HEK293 (cell line): ENCODE data around the gene NR2C2.

ENCODE experiments used
- CTCF ChIA-PET: fragments of 350-600 bp; formaldehyde crosslinking; extraction: SDS; loops from one replicate; lab custom pipeline; 2021; ENCODE audit warnings: antibody characterized with exemption; lab: Yijun Ruan, JAX
- POLR2A ChIA-PET: fragments of 300-600 bp; formaldehyde crosslinking; extraction: SDS; loops from one replicate; lab custom pipeline; 2020; ENCODE audit warnings: antibody characterized with exemption, inconsistent platforms; lab: Yijun Ruan, JAX
- H3K27ac ChIP-seq: fragments of 200-500 bp; sonication (Bioruptor generic); 2 replicates; pipeline ENCODE4 v1.5.1; 2014; ENCODE audit warnings: low read depth, low read length, control low read depth, inconsistent platforms; ENCODE audit errors: extremely low read depth
- H3K36me3 ChIP-seq, 2 experiments: fragments of 200-500 bp in 1 of 2; sonication (Bioruptor generic) in 1 of 2; 1 replicate in 1 of 2; 2 replicates in 1 of 2; pipeline ENCODE4 v1.5.1; 2014 to 2017; ENCODE audit warnings: inconsistent platforms in 2 of 2, low read length in 2 of 2; ENCODE audit not compliant: control insufficient read depth in 2 of 2, insufficient read depth in 1 of 2
- H3K4me1 ChIP-seq: fragments of 200-500 bp; sonication (Bioruptor generic); 2 replicates; pipeline ENCODE4 v1.5.1; 2014; ENCODE audit warnings: mild to moderate bottlenecking, low read length, inconsistent platforms; ENCODE audit not compliant: control insufficient read depth, insufficient read depth
- H3K4me3 ChIP-seq: 2 replicates; pipeline ENCODE4 v1.5.1; 2011; ENCODE audit warnings: low read depth, mild to moderate bottlenecking, control low read depth, low read length, moderate library complexity
- H3K9me3 ChIP-seq: fragments of 200-500 bp; sonication (Bioruptor generic); 2 replicates; pipeline ENCODE4 v1.5.1; 2014; ENCODE audit warnings: low read depth, low read length, inconsistent platforms; ENCODE audit not compliant: control insufficient read depth, insufficient read depth
- BCL11B ChIP-seq: fragments of 450-650 bp; formaldehyde crosslinking; IDR thresholded peaks from 2 replicates; pipeline ENCODE4 v1.5.1; 2016; ENCODE audit warnings: low read depth, missing biosample characterization, missing genetic modification characterization
- HOXC10 ChIP-seq: sonication (generic); formaldehyde crosslinking; IDR thresholded peaks from 2 replicates; pipeline ENCODE4 v1.8.1; 2023; ENCODE audit warnings: mild to moderate bottlenecking, missing genetic modification reagents
- KLF1 ChIP-seq: fragments of 450-650 bp; formaldehyde crosslinking; IDR thresholded peaks from 2 replicates; pipeline ENCODE4 v1.5.1; 2016; ENCODE audit warnings: missing biosample characterization, missing genetic modification characterization
- PRDM1 ChIP-seq: fragments of 450-650 bp; formaldehyde crosslinking; IDR thresholded peaks from 2 replicates; pipeline ENCODE4; 2016; ENCODE audit warnings: missing biosample characterization, missing genetic modification characterization
- TRIM28 ChIP-seq: IDR thresholded peaks from 2 replicates; pipeline ENCODE4 v1.6.1; 2011; ENCODE audit warnings: low read length, control low read depth, borderline replicate concordance
- WT1 ChIP-seq: fragments of 450-650 bp; formaldehyde crosslinking; IDR thresholded peaks from 2 replicates; pipeline ENCODE4 v1.5.1; 2016; ENCODE audit warnings: missing biosample characterization, missing genetic modification characterization
- ZBTB10 ChIP-seq: fragments of 450-650 bp; formaldehyde crosslinking; IDR thresholded peaks from 2 replicates; pipeline ENCODE4 v1.5.1; 2016; ENCODE audit warnings: missing biosample characterization, missing genetic modification characterization
- ZBTB6 ChIP-seq: fragments of 450-650 bp; formaldehyde crosslinking; IDR thresholded peaks from 2 replicates; pipeline ENCODE4 v1.5.1; 2017; ENCODE audit warnings: missing biosample characterization, missing genetic modification characterization
- ZBTB7A ChIP-seq: fragments of 450-650 bp; formaldehyde crosslinking; IDR thresholded peaks from 2 replicates; pipeline ENCODE4 v1.5.1; 2016; ENCODE audit warnings: low read depth, missing biosample characterization, missing genetic modification characterization
- ZEB2 ChIP-seq: fragments of 450-650 bp; formaldehyde crosslinking; IDR thresholded peaks from 2 replicates; pipeline ENCODE4 v1.5.1; 2016; ENCODE audit warnings: missing biosample characterization, missing genetic modification characterization
- ZFHX2 ChIP-seq: fragments of 450-650 bp; formaldehyde crosslinking; conservative IDR thresholded peaks from 2 replicates; pipeline ENCODE4 v1.5.1; 2016; ENCODE audit warnings: missing biosample characterization, missing genetic modification characterization
- ZIC2 ChIP-seq: fragments of 450-650 bp; formaldehyde crosslinking; IDR thresholded peaks from 2 replicates; pipeline ENCODE4 v1.5.1; 2016; ENCODE audit warnings: missing biosample characterization, missing genetic modification characterization
- ZNF10 ChIP-seq: fragments of 450-650 bp; formaldehyde crosslinking; IDR thresholded peaks from 2 replicates; pipeline ENCODE4 v1.5.1; 2017; ENCODE audit warnings: missing biosample characterization, missing genetic modification characterization
- ZNF132 ChIP-seq: fragments of 450-650 bp; formaldehyde crosslinking; IDR thresholded peaks from 2 replicates; pipeline ENCODE4 v1.5.1; 2017; ENCODE audit warnings: missing biosample characterization, missing genetic modification characterization, borderline replicate concordance
- ZNF391 ChIP-seq: fragments of 450-650 bp; formaldehyde crosslinking; IDR thresholded peaks from 2 replicates; pipeline ENCODE4 v1.5.1; 2016; ENCODE audit warnings: low read depth, missing biosample characterization, missing genetic modification characterization, borderline replicate concordance
- ZNF423 ChIP-seq: fragments of 450-650 bp; formaldehyde crosslinking; IDR thresholded peaks from 2 replicates; pipeline ENCODE4 v1.5.1; 2016; ENCODE audit warnings: missing biosample characterization, missing genetic modification characterization
- ZNF514 ChIP-seq: fragments of 450-650 bp; formaldehyde crosslinking; IDR thresholded peaks from 2 replicates; pipeline ENCODE4 v1.5.1; 2016; ENCODE audit warnings: missing biosample characterization, missing genetic modification characterization
- ZNF529 ChIP-seq: fragments of 450-650 bp; formaldehyde crosslinking; IDR thresholded peaks from 2 replicates; pipeline ENCODE4 v1.5.1; 2017; ENCODE audit warnings: missing genetic modification characterization, missing biosample characterization; ENCODE audit not compliant: insufficient replicate concordance
- ZNF544 ChIP-seq: fragments of 450-650 bp; formaldehyde crosslinking; IDR thresholded peaks from 2 replicates; pipeline ENCODE4 v1.5.0; 2017; ENCODE audit warnings: missing biosample characterization, missing genetic modification characterization
- ZNF555 ChIP-seq: fragments of 450-650 bp; formaldehyde crosslinking; conservative IDR thresholded peaks from 2 replicates; pipeline ENCODE4 v1.5.1; 2017; ENCODE audit warnings: missing biosample characterization, mild to moderate bottlenecking, missing genetic modification characterization, inconsistent platforms
- ZNF664 ChIP-seq: fragments of 450-650 bp; formaldehyde crosslinking; IDR thresholded peaks from 2 replicates; pipeline ENCODE4 v1.5.1; 2016; ENCODE audit warnings: missing biosample characterization, missing genetic modification characterization
- TF ChIP-seq, protein P1 (sequence below): fragments of 450-650 bp; formaldehyde crosslinking; IDR thresholded peaks from 2 replicates; pipeline ENCODE4 v1.5.1; 2016; ENCODE audit warnings: missing biosample characterization, missing genetic modification characterization
- TF ChIP-seq, protein P2 (sequence below): fragments of 450-650 bp; formaldehyde crosslinking; IDR thresholded peaks from 2 replicates; pipeline ENCODE4 v1.5.1; 2017; ENCODE audit warnings: missing biosample characterization, missing genetic modification characterization
- TF ChIP-seq, protein P3 (sequence below): fragments of 450-650 bp; formaldehyde crosslinking; IDR thresholded peaks from 2 replicates; pipeline ENCODE4 v1.5.1; 2017; ENCODE audit warnings: missing biosample characterization, missing genetic modification characterization

Gene NR2C2

DNA sequence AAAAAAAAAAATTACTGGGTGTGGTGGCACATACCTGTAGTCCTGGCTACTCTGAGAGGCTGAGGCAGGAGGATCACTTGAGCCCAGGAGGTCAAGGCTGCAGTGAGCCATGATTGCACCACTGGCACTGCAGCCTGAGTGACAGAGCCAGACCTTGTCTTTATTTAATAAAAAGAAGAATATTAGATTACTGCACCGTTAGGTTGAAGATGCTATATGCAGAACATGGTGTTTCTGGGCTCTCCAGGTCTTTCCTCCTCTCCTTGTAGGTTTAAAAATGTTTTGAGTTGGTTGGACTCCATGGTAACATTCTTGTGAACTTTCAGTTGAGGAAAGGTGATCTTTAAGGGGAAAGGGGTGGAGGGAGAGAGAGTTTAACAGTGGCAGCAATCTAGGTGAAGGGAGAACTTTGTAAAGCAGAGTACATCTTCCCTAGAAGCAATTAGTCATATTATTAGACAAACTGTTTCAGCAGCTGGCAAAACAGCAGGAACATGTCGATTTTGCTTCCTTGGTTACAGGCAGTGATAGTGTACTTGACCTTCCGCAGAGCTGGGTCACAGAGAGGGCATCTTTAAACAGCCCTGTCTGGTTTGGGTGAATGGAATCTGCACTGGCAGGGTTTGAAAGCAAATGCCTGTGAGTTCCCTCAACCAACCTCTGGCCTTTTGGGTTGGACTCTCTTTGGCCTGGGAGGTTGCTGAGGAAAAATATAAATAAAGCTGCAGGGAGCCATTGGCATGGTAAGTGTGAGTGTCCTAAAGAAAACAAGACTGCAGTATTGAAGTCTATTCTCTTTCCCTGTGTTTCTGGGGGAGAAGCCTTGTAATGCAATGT, 42.8 kb downstream of the NR2C2 start:
- no peak overlapping the region for H3K4me3 ChIP-seq
- no peaks in the 10 kb centered on the region for H3K36me3 ChIP-seq
- H3K27ac ChIP-seq = no peak overlapping the region
- ChIA-PET CTCF (interaction anchor here (0.6 to 0.8 kb wide), 2 partner anchors 64 to 161 kb away, joined by 3 read pairs; no protein-coding TSS in a partner anchor), POLR2A (no interaction called here)
- TF ChIP-seq TRIM28 (no peak), ZNF10 (tag by site-specific recombination) (0 out of 2 replicates have a peak, but pooled peaks have one; percentile 36), ZIC2 (tag by site-specific recombination) (peak; percentile 49), PRDM1 (tag by site-specific recombination) (peak; percentile 97)
- TF ChIP-seq, protein P1, sequence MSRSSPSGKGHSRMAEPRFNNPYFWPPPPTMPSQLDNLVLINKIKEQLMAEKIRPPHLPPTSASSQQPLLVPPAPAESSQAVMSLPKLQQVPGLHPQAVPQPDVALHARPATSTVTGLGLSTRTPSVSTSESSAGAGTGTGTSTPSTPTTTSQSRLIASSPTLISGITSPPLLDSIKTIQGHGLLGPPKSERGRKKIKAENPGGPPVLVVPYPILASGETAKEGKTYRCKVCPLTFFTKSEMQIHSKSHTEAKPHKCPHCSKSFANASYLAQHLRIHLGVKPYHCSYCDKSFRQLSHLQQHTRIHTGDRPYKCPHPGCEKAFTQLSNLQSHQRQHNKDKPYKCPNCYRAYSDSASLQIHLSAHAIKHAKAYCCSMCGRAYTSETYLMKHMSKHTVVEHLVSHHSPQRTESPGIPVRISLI (tag by site-specific recombination) = peak; percentile 70; the same call in 1 of the 2 replicates
- H3K4me1 ChIP-seq = peaks cover 16% of the 10 kb centered on the region
- no peaks in the 10 kb centered on the region for H3K9me3 ChIP-seq

GRCh38 chr3:14990780-14991148, 43.4 kb downstream of the NR2C2 start:
- Histone ChIP-seq H3K36me3 (no peaks in the 10 kb centered on the region), H3K27ac (no peak overlapping the region), H3K9me3 (no peaks in the 10 kb centered on the region), H3K4me3 (no peak overlapping the region), H3K4me1 (peaks cover 16% of the 10 kb centered on the region)
- ChIA-PET POLR2A (no interaction called here), CTCF (interaction anchor here (0.6 to 0.8 kb wide), 2 partner anchors 65 to 162 kb away, joined by 3 read pairs; no protein-coding TSS in a partner anchor)
- TF ChIP-seq ZNF514 (tag by site-specific recombination) (no peak), ZNF529 (tag by site-specific recombination) (no peak), KLF1 (tag by site-specific recombination) (peak; percentile 37; the same call in 1 of the 2 replicates), ZNF132 (tag by site-specific recombination) (no peak), BCL11B (tag by site-specific recombination) (no peak), ZNF664 (peak; percentile 63; the same call in 1 of the 2 replicates), ZBTB10 (tag by site-specific recombination) (no peak), ZBTB6 (tag by site-specific recombination) (no peak), ZNF555 (tag by site-specific recombination) (no peak), ZFHX2 (no peak), HOXC10 (CRISPR knock-in tag) (no peak), ZNF423 (tag by site-specific recombination) (no peak), ZIC2 (tag by site-specific recombination) (no peak), ZNF391 (tag by site-specific recombination) (no peak), WT1 (tag by site-specific recombination) (0 out of 2 replicates have a peak, but pooled peaks have one; percentile 21), PRDM1 (tag by site-specific recombination) (no peak), ZNF544 (tag by site-specific recombination) (no peak), ZBTB7A (tag by site-specific recombination) (no peak), ZEB2 (tag by site-specific recombination) (no peak)
- TF ChIP-seq, protein P2, sequence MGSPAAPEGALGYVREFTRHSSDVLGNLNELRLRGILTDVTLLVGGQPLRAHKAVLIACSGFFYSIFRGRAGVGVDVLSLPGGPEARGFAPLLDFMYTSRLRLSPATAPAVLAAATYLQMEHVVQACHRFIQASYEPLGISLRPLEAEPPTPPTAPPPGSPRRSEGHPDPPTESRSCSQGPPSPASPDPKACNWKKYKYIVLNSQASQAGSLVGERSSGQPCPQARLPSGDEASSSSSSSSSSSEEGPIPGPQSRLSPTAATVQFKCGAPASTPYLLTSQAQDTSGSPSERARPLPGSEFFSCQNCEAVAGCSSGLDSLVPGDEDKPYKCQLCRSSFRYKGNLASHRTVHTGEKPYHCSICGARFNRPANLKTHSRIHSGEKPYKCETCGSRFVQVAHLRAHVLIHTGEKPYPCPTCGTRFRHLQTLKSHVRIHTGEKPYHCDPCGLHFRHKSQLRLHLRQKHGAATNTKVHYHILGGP (tag by site-specific recombination) = 0 out of 2 replicates have a peak, but pooled peaks have one; percentile 15
- TF ChIP-seq, protein P3, sequence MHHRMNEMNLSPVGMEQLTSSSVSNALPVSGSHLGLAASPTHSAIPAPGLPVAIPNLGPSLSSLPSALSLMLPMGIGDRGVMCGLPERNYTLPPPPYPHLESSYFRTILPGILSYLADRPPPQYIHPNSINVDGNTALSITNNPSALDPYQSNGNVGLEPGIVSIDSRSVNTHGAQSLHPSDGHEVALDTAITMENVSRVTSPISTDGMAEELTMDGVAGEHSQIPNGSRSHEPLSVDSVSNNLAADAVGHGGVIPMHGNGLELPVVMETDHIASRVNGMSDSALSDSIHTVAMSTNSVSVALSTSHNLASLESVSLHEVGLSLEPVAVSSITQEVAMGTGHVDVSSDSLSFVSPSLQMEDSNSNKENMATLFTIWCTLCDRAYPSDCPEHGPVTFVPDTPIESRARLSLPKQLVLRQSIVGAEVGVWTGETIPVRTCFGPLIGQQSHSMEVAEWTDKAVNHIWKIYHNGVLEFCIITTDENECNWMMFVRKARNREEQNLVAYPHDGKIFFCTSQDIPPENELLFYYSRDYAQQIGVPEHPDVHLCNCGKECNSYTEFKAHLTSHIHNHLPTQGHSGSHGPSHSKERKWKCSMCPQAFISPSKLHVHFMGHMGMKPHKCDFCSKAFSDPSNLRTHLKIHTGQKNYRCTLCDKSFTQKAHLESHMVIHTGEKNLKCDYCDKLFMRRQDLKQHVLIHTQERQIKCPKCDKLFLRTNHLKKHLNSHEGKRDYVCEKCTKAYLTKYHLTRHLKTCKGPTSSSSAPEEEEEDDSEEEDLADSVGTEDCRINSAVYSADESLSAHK (tag by site-specific recombination) = no peak
